GM18868 (cell line): ENCODE results near the gene NFIA.

Experiments
- ATAC-seq: cut with Tn5 transposase; IDR thresholded peaks from one replicate; pipeline ENCODE4 v1.9.1; 2021; ENCODE audit warnings: mild to moderate bottlenecking, moderate library complexity; ENCODE audit not compliant: unreplicated experiment

Gene NFIA

GRCh38 chr1:61207416-61207815 lies 125.1 kb downstream of the NFIA start:
- no peak for ATAC-seq

- no peak for ATAC-seq
Measured at GRCh38 chr1:61208172-61208571, 125.8 kb downstream of the NFIA start.

GRCh38 chr1:61208831-61209230 lies 126.5 kb downstream of the NFIA start:
- no peak for ATAC-seq

GRCh38 chr1:61210435-61211154 lies 128.2 kb downstream of the NFIA start:
- no peak for ATAC-seq

GRCh38 chr1:61213245-61214011 lies 131.1 kb downstream of the NFIA start:
- no peak for ATAC-seq

- ATAC-seq: no peak
Measured at GRCh38 chr1:61215119-61215518, 132.8 kb downstream of the NFIA start.

GRCh38 chr1:61215676-61216289 lies 133.4 kb downstream of the NFIA start:
- no peak for ATAC-seq

- no peak for ATAC-seq
Measured at GRCh38 chr1:61220536-61220935, 138.2 kb downstream of the NFIA start.

GRCh38 chr1:61221642-61222041 lies 139.3 kb downstream of the NFIA start:
- no peak for ATAC-seq

GRCh38 chr1:61222240-61222639 lies 139.9 kb downstream of the NFIA start:
- no peak for ATAC-seq

- ATAC-seq: no peak
Measured at GRCh38 chr1:61223140-61223539, 140.8 kb downstream of the NFIA start.

- no peak for ATAC-seq
Measured at GRCh38 chr1:61224609-61225008, 142.2 kb downstream of the NFIA start.

GRCh38 chr1:61225478-61225877 lies 143.1 kb downstream of the NFIA start:
- ATAC-seq: no peak

- no peak for ATAC-seq
Measured at GRCh38 chr1:61226791-61227567, 144.6 kb downstream of the NFIA start.

- ATAC-seq: no peak
Measured at GRCh38 chr1:61227857-61228550, 145.6 kb downstream of the NFIA start.

GRCh38 chr1:61230523-61230922 lies 148.2 kb downstream of the NFIA start:
- no peak for ATAC-seq

GRCh38 chr1:61231795-61232194 lies 149.4 kb downstream of the NFIA start:
- ATAC-seq: no peak

GRCh38 chr1:61233121-61233660 lies 150.8 kb downstream of the NFIA start:
- no peak for ATAC-seq

- ATAC-seq: no peak
Measured at GRCh38 chr1:61234587-61234919, 152.2 kb downstream of the NFIA start.

- ATAC-seq: no peak
Measured at GRCh38 chr1:61237147-61237546, 154.8 kb downstream of the NFIA start.
